HG02884 (cell line): Measurements from ENCODE around the gene ZNF511.
"Not testable (repeated sequence)": the region's sequence is repeated elsewhere in the genome, so short reads cannot be mapped to it uniquely, and the experiment has no call there.

Source experiments
- ATAC-seq: cut with Tn5 transposase; IDR thresholded peaks from one replicate; pipeline ENCODE4 v1.9.1; 2021; ENCODE audit warnings: mild to moderate bottlenecking, moderate library complexity; ENCODE audit not compliant: unreplicated experiment

ZNF511 gene

GRCh38 chr10:133313192-133313591 lies 4.5 kb downstream of the ZNF511 start:
- no peak for ATAC-seq

- no peak for ATAC-seq
Observed at GRCh38 chr10:133314911-133315310, 6.2 kb downstream of the ZNF511 start.

- ATAC-seq, result no peak
Observed at GRCh38 chr10:133315847-133316246, 7.1 kb downstream of the ZNF511 start.

GRCh38 chr10:133316266-133316665 lies 7.6 kb downstream of the ZNF511 start:
- no peak for ATAC-seq

GRCh38 chr10:133316732-133317131 lies 8.0 kb downstream of the ZNF511 start:
- no peak for ATAC-seq

- ATAC-seq, result peak; percentile 73
Observed at GRCh38 chr10:133318494-133319127, 9.9 kb downstream of the ZNF511 start.

GRCh38 chr10:133320852-133321422 lies 12.2 kb downstream of the ZNF511 start:
- not testable (repeated sequence) for ATAC-seq

- ATAC-seq, result not testable (repeated sequence)
Observed at GRCh38 chr10:133322064-133322709, 13.5 kb downstream of the ZNF511 start.

GRCh38 chr10:133324198-133324792 lies 15.6 kb downstream of the ZNF511 start:
- no peak for ATAC-seq

- ATAC-seq, result no peak
Observed at GRCh38 chr10:133324857-133325260, 16.1 kb downstream of the ZNF511 start.

GRCh38 chr10:133325440-133326222 lies 16.9 kb downstream of the ZNF511 start:
- no peak for ATAC-seq

GRCh38 chr10:133326223-133326551 lies 17.5 kb downstream of the ZNF511 start:
- ATAC-seq, result no peak

GRCh38 chr10:133326745-133327650 lies 18.3 kb downstream of the ZNF511 start:
- no peak for ATAC-seq

- ATAC-seq, result no peak
Observed at GRCh38 chr10:133327651-133328357, 19.1 kb downstream of the ZNF511 start.

GRCh38 chr10:133328358-133329343 lies 19.9 kb downstream of the ZNF511 start:
- no peak for ATAC-seq

- ATAC-seq, result peak; percentile 90
Observed at GRCh38 chr10:133329491-133330202, 20.9 kb downstream of the ZNF511 start.

- ATAC-seq, result no peak
Observed at GRCh38 chr10:133332936-133333699, 24.4 kb downstream of the ZNF511 start.
